ENCODE results near the gene ATP1A2.
A peak's percentile ranks its signal among the peaks of the same experiment; 100 is the strongest.
"Not testable (repeated sequence)": the region's sequence is repeated elsewhere in the genome, so short reads cannot be mapped to it uniquely, and the experiment has no call there.

Gene ATP1A2

GRCh38 chr1:160101037-160101716 is 14.4 kb upstream of the ATP1A2 start:
- DNase-seq: peak; percentile 80 to 89

DNA sequence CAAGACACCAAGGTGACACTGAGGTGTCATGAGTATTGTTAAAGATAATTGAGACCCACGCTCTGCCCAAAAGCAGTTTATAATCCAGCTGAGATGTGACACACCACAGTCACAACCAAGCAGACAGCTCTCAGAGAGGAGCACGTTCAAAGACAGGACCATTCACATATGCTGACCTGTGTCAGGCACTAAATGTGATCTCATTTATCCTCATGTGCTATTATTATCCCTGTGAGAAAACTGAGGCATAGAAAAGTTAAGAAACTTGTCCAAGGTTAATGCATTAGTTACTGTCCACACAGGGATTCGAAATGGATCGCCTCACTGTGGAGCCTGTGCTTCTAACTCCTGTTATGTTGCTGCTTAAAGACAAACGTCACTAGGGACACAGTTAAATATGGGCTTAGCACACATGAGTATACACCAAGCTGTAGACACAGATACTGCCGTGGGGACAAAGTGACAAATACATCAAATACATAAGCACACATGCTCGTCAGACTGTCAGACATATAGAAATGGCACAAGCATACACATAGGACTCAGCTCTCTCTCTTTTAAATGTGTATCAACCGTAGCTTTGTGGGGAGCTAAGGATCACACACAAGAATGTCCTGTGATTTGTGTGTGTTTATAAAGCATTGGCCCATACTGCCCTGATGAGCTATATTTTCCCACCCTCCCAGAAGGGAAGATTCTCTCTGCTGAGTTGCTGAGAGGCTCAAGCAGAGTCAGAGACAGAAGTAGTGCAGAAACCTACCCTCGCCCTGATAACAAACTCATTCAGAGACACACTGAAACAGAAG is 13.6 kb upstream of the ATP1A2 start:
- no peak for DNase-seq

DNA sequence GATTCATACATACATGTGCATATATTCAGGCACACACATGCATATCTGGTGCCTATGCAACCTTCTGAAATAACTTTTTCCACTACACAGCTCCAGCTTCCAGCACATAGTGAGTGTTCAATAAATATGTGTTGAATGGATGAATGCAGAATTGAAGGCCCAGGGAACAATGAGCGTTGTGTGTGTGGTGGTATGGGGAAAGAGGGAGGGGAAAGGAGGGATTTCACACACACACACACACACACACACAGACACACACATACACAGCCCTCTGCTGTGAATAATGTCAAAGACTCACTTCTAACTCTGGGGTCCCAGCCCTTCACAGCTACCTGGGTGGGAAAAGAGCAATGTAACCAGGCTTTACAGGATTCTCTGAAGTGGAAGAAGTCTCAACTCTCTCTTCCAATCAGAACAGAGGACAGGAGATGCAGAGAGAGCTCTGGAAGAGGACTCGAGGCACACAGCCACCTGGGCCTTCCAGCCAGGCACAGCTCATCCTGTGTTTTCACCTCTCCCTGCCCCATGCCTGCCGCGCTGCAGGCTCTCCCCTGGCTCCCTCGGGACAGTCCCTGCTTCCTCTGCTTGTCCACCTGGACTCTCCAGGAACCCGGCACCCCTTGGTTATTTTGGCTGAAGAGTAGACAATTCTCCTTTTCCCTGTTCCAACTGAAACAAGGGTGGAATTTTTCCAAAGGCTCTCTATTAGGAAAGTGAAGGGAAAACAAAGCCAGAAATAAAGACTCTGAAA is 11.7 kb upstream of the ATP1A2 start:
- no peak for DNase-seq

DNA sequence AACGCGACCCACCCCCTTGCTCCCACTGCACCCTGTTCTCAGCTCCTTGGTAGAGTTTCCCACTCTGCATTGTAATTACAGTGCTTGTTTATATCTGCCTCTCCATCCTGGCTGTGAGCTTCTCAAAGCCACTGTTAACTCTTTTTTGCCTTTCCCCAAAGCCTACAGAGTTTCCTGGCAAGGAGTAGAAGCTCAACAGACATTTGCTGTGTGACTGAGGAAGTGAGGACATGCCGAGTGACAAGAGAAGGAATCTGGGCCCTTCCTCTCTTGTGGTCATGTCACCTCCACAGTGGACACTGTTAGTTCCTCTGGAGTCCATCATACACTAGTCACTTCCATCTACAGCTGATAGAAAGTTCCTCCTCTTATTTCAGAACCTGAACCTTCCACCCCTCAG is 11.1 kb upstream of the ATP1A2 start:
- DNase-seq: peak; percentile 79 to 88

DNA sequence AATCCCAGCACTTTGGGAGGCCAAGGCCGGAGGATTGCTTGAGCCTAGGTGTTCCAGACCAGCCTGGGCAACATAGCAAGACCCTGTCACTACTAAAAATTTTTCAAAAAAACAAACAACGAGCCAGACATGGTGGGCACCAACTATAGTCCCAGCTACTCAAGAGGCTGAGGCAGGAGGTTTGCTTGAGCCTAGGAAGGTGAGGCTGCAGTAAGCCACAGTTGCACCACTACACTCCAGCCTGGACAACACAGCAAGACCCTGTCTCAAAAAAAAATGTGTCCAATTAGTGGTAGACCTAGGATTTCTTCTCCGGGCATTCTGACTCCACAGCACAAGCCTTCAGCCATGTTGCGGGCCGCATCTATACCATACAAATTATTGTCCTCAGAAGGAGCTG is 10.4 kb upstream of the ATP1A2 start:
- DNase-seq: no peak

DNA sequence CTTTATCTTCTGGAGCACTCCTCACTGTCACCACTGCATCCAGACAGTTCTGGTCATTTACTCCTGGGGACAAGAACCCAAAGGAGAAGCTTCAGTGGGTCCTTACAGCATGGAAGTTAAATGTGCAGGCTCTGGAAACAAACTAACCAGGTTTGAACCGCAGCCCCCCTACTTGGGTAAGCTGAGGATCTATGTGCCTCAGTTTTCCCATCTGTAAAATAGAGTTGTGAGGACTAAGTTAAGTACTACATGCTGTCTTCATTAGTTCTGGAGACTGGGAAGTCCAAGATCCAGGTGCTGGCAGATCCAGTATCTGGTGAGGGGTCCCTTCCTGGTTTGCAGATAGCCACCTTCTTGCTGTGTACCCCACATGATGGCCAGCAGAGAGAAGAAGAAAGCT is 8.0 kb upstream of the ATP1A2 start:
- DNase-seq: no peak

- DNase-seq: peak; percentile 73 to 82
These were observed 6.5 kb upstream of the ATP1A2 start for GRCh38 chr1:160108888-160109662.

- DNase-seq: no peak
These were observed 5.9 kb upstream of the ATP1A2 start for GRCh38 chr1:160109686-160110085.

DNA sequence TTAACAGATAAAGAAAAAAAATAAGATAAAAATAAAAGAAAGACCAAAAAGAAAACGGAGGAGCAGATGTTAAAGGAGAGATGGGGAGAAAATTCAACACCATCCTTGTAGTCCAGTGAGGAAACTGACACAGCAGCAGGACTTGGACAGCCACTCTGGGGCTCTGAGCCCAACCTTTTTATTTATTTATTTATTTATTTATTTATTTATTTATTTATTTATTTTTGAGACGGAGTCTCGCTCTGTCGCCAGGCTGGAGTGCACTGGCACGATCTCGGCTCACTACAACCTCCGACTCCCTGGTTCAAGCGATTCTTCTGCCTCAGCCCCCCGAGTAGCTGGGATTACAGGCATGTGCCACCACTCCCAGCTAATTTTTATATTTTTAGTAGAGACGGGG is 4.1 kb upstream of the ATP1A2 start:
- not testable (repeated sequence) for DNase-seq

DNA sequence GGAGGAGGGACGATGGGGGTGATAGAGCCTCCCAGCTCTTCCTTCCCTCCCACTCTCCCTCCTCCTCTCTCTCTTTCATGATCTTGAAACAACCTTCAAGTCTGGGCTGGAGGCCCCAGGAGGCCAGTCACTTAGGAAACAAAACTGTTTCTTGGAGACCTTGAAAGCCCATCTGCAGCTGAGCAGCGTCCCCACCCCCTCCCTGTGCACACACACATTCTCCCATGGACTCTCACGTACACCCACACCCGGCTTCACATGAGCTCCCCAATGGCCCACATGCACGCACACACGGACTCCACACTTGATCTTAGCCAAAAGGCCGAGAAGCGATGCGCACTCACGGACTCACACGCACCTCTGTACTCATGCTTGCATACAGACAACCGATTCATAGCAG is 3.2 kb upstream of the ATP1A2 start:
- DNase-seq: no peak

GRCh38 chr1:160113407-160113806 is 2.2 kb upstream of the ATP1A2 start:
- no peak for DNase-seq

- no peak for DNase-seq
These were observed 1.5 kb upstream of the ATP1A2 start for GRCh38 chr1:160114085-160114484.

GRCh38 chr1:160116283-160117147 is 956 bp downstream of the ATP1A2 start:
- no peak for DNase-seq

DNA sequence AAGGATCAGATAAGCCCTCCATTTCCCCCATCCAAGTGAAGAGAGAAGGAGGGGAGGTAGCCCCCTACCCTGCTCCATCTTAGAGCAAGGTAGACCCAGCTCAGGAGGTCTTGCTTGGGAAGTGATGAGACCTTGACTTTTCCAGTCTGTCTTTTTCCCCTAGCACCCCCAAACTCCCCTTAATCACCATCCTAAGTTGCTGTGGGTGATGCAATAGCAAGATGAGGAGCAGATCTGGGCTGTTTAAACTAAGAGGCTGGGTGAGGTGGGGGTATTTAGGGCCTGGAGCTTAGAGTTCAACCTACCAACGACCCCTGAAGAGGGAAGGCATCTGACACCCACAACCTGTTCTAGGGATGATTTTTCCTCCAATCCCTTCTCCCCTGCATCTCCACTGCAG is 1.7 kb downstream of the ATP1A2 start:
- no peak for DNase-seq

GRCh38 chr1:160117709-160118183 is 2.2 kb downstream of the ATP1A2 start:
- no peak for DNase-seq

DNA sequence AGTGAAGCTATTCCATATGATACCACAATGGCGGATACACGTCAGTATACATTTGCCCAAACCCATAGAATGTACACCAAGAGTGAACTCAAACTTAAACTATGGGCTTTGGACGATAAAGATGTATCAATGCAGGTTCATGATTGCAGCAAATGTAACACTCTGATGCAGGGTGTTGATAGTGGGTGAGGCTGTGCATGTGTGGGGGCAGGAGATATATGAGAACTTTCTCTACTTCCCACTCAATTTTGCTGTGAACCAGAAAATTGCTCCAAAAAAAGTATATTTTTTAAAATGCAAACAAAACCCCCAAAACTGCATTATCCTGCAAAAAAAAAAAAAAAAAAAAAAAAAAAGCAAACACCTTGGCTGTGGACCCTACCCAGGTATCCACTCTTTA is 3.4 kb downstream of the ATP1A2 start:
- no peak for DNase-seq

GRCh38 chr1:160120797-160121196 is 5.2 kb downstream of the ATP1A2 start:
- no peak for DNase-seq

DNA sequence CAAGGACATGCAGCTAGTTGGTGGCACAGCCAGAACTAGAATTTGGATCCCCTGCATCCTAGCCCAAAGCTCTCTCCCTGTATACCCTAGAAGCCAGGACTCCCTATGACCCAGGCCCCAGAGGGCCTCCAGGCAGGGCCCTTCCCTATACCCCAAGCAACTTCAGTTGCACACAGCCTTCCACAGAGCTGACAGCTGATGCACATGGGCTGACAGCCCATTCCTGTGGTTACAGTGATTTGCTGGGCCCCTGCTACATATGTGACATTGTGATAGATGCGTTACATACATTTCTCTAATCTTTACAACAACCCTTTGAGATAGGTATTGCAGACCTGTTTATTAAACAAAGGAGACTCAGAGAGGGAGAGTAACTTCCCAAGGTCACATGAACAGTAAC is 5.8 kb downstream of the ATP1A2 start:
- no peak for DNase-seq

GRCh38 chr1:160122978-160123495 is 7.5 kb downstream of the ATP1A2 start:
- no peak for DNase-seq

GRCh38 chr1:160123726-160124125 is 8.2 kb downstream of the ATP1A2 start:
- no peak for DNase-seq
